Brain microvascular endothelial cell (primary cell): ENCODE results near the gene PITPNM2.

Experiments used
- DNase-seq: peaks from one replicate; pipeline ENCODE4 v3.0.0-alpha.2; 2020
- H3K27ac ChIP-seq: fragments of 250-450 bp; sonication (Bioruptor Pico); 2 replicates; pipeline ENCODE4 v1.5.1; 2020; ENCODE audit warnings: mild to moderate bottlenecking, moderate library complexity
- H3K27me3 ChIP-seq: fragments of 250-450 bp; sonication (Bioruptor Pico); replicated peaks from 2 replicates; pipeline ENCODE4 v1.5.1; 2020; ENCODE audit warnings: mild to moderate bottlenecking
- H3K36me3 ChIP-seq: fragments of 250-450 bp; sonication (Bioruptor Pico); replicated peaks from 2 replicates; pipeline ENCODE4 v1.5.1; 2020; ENCODE audit warnings: mild to moderate bottlenecking
- H3K4me3 ChIP-seq: 2 replicates; pipeline ENCODE4 v1.5.1; 2011; ENCODE audit warnings: low read depth, mild to moderate bottlenecking, control low read depth, low read length, moderate library complexity
- in situ Hi-C: cut with HindIII; loops from 2 replicates; pipeline ENCODE4 v1.10.0; 2017; ENCODE audit warnings: low sequenced_read_pairs, low pct_ligation_motif_present
- TF ChIP-seq, protein P1 (sequence below): IDR thresholded peaks from 2 replicates; pipeline ENCODE4 v1.5.1; 2011; ENCODE audit warnings: low read depth, mild to moderate bottlenecking, moderate library complexity, low read length, control low read depth, inconsistent platforms; ENCODE audit errors: missing control alignments

Gene PITPNM2

DNA sequence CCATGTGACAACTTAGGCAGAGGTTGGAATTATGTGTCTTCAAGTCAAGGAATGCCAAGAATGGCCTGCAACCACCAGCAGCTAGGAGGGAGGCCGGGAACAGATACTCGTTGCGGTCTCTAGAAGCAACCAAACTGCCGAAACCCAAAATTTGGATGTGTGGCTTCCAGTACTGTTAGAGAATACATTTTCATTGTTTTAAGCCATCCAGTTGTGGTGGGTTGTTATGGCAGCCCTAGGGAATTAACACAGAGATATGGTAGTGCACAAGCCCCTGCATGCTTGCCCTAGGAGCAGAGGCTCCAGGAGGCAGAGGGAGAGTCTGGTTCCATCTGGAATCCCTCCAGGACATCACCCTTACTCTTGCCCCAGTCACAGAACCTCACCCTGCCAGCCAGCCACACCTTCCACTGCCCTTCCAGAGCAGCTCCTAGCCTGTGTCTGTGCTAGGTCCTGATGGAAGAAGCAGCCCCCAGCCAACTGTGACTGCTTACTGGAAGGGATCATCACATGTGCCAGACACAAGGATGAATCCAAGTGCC is 19.5 kb downstream of the PITPNM2 start:
- H3K36me3 ChIP-seq, result no peaks in the 10 kb centered on the region
- H3K27ac ChIP-seq, result no peak overlapping the region
- no peaks in the 10 kb centered on the region for H3K27me3 ChIP-seq
- DNase-seq, result peak; percentile 39
- no peak overlapping the region for H3K4me3 ChIP-seq
- in situ Hi-C loops, result no loop called here
- TF ChIP-seq, protein P1, sequence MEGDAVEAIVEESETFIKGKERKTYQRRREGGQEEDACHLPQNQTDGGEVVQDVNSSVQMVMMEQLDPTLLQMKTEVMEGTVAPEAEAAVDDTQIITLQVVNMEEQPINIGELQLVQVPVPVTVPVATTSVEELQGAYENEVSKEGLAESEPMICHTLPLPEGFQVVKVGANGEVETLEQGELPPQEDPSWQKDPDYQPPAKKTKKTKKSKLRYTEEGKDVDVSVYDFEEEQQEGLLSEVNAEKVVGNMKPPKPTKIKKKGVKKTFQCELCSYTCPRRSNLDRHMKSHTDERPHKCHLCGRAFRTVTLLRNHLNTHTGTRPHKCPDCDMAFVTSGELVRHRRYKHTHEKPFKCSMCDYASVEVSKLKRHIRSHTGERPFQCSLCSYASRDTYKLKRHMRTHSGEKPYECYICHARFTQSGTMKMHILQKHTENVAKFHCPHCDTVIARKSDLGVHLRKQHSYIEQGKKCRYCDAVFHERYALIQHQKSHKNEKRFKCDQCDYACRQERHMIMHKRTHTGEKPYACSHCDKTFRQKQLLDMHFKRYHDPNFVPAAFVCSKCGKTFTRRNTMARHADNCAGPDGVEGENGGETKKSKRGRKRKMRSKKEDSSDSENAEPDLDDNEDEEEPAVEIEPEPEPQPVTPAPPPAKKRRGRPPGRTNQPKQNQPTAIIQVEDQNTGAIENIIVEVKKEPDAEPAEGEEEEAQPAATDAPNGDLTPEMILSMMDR, result no peak

DNA sequence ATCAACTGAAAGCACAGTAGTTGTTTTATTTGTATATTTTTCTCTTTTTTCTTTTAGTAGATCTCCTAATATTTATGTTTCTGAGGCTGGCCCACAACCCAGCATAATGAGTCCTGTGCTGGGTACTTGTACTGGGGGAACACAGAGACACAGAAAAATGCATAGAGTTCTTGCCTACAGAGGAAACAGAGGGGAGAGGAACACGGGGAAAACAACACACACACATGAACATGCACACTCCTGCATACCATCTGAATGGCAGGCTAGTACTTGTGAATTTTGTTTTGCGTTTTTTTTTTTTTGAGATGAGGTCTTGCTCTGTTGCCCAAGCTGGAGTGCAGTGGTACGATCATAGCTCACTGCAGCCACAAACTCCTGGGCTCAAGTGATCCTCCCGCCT is 21.3 kb downstream of the PITPNM2 start:
- in situ Hi-C loops, result no loop called here
- no peak overlapping the region for H3K27ac ChIP-seq
- H3K36me3 ChIP-seq, result no peaks in the 10 kb centered on the region

DNA sequence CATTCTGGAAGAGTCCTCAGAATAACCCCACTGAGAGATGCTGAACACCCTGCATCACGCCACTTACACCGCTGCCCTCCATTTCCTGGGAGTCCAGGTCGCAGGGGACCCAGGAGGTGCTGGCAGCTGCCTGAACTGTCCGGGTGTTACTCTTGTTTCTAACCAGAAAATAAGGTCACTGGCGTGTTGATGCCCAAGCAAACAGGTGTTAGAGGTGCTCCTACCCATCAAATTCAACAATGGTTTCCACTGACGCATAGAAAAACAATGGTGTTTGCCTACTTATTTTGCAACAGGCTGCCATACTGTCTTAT is 23.8 kb downstream of the PITPNM2 start:
- Histone ChIP-seq H3K27me3 (no peaks in the 10 kb centered on the region), H3K27ac (peak overlapping the region; percentile 73), H3K4me3 (no peak overlapping the region), H3K36me3 (no peaks in the 10 kb centered on the region)
- TF ChIP-seq, protein P1, result no peak
- no peak for DNase-seq
- in situ Hi-C loops, result no loop called here

More for the DNA sequence above, 21.3 kb downstream of the PITPNM2 start:
- Histone ChIP-seq H3K27me3 (no peaks in the 10 kb centered on the region), H3K4me3 (no peak overlapping the region)
- TF ChIP-seq, protein P1, result no peak
- no peak for DNase-seq

DNA sequence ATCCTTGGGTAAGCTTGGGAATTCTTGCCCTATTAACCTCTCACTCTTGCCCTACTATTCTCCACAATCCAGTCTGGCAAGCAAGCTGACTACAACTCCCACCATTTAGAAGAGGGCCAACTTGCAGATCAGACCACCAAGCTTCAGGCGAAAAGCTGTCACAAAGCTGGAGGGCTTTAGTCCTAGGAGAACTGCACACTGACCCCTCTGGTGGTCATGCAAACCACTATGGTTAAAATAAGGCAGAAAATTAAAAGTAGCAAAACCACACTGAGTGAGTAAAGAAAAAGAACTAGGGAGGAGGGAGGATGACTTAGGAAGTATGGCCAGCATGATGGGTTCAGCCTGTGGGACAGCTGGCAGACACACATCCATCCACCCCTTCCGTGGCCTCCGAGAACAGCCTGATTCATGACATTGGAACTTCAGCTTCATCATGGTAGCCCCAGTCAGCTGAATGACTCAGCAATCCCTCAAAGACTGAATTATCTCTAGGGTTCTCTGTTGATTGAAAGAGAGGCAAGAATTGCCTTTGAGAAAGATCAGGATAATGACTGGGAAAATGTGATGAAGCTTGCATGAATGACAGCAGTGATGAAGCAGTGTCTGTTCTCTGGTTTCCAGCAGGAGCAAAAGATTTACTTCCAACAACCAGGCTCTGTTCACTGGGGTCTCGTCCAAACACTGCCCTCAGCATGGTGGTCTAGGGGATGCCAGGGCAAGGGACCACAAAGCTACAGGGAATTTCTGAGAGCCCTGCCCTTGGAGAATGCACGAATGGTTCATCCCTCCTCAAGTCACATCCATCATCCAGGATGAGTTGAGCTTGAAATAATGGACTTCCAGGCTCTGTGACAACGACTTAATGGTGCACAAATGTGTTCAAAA is 24.4 kb downstream of the PITPNM2 start:
- peak overlapping the region; percentile 73 for H3K27ac ChIP-seq
- in situ Hi-C loops, result no loop called here
- H3K36me3 ChIP-seq, result no peaks in the 10 kb centered on the region
- no peak overlapping the region for H3K4me3 ChIP-seq
- H3K27me3 ChIP-seq, result no peaks in the 10 kb centered on the region
- peak; percentile 99 for DNase-seq
- TF ChIP-seq, protein P1, result peak; percentile 74

DNA sequence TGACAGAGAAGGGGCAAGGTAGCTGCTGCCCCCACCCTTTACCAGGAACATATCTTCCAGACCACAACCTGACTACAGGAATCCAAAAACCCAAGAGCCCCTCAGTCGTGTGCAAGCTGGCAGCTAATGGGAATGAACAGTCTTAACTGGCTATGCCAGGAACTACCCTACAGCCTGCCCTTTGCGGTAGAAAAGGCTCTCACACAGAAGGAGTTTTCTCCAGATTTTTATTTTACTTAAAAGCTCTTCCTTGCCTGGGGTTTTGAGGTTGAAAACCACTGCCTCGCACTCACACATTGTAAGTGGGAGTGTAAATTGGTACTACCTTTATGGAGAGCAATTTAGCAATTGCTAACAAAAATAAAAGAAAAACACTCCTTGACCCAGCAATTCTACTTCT is 28.3 kb downstream of the PITPNM2 start:
- Histone ChIP-seq H3K27ac (no peak overlapping the region), H3K27me3 (no peaks in the 10 kb centered on the region), H3K4me3 (no peak overlapping the region), H3K36me3 (no peaks in the 10 kb centered on the region)
- in situ Hi-C loops, result no loop called here
- TF ChIP-seq, protein P1, result no peak
- DNase-seq, result no peak
